Naive thymus-derived CD4-positive, alpha-beta T cell (primary cell): ENCODE results near the gene C19orf44. TPM values are rescaled to one million over a fixed set of nuclear protein-coding genes. Genes with fewer than 3 reads are reported as not detected.
A peak's percentile ranks its signal among the peaks of the same experiment; 100 is the strongest.

Experiments
- ATAC-seq: fragments of 150-1000 bp; cut with Tn5 transposase; 2 replicates; pipeline ENCODE4 v1.10.0; 2021; ENCODE audit warnings: mild to moderate bottlenecking, moderate library complexity
- CTCF ChIA-PET: fragments of 350-600 bp; sonication (Branson Sonifier 250); formaldehyde crosslinking; loops from one replicate; lab custom pipeline; 2021; ENCODE audit warnings: antibody characterized with exemption; lab: Charles Lee
- POLR2A ChIA-PET: fragments of 350-600 bp; sonication (Branson Sonifier 250); formaldehyde crosslinking; loops from one replicate; lab custom pipeline; 2021; ENCODE audit warnings: antibody characterized with exemption, inconsistent platforms; lab: Charles Lee
- DNase-seq, 9 donors: peaks; one replicate each; pipeline versions ENCODE4 v3.0.0 to v3.0.0-alpha.2; 2020 to 2022; ENCODE audit warnings: mixed read lengths in 1 of 9
- H3K27ac ChIP-seq: one replicate; pipeline ENCODE4 v1.7.0; 2013; ENCODE audit warnings: mild to moderate bottlenecking, low read depth, low read length, moderate library complexity
- H3K27me3 ChIP-seq, 2 donors: one replicate each; pipeline ENCODE4 v1.7.0; 2013; ENCODE audit warnings: low read length in 2 of 2, mild to moderate bottlenecking in 2 of 2, moderate library complexity in 2 of 2; ENCODE audit not compliant: control insufficient read depth in 2 of 2, insufficient read depth in 2 of 2
- H3K36me3 ChIP-seq, 3 experiments: 1 replicate in 2 of 3; 2 replicates in 1 of 3; pipeline ENCODE4 v1.7.0; 2013; ENCODE audit warnings: low read length in 3 of 3, mild to moderate bottlenecking in 3 of 3, moderate library complexity in 1 of 3; ENCODE audit not compliant: insufficient read depth in 3 of 3, control insufficient read depth in 2 of 3
- H3K4me1 ChIP-seq, 2 donors: one replicate each; pipeline ENCODE4 v1.7.0; 2013; ENCODE audit warnings: low read length in 2 of 2, mild to moderate bottlenecking in 2 of 2, moderate library complexity in 1 of 2; ENCODE audit not compliant: control insufficient read depth in 2 of 2, insufficient read depth in 2 of 2
- H3K4me3 ChIP-seq: 2 replicates; pipeline ENCODE4 v1.7.0; 2013; ENCODE audit warnings: mild to moderate bottlenecking, low read length
- H3K9me3 ChIP-seq, 3 experiments: 1 replicate in 2 of 3; 2 replicates in 1 of 3; pipeline ENCODE4 v1.7.0; 2013; ENCODE audit warnings: low read length in 3 of 3; ENCODE audit not compliant: control insufficient read depth in 2 of 3
- H3K27ac Mint-ChIP-seq, 9 donors: one replicate each; pipeline ENCODE4 v1.8.0; 2020 to 2022; ENCODE audit warnings: mixed read lengths in 9 of 9, mild to moderate bottlenecking in 8 of 9, moderate library complexity in 5 of 9, inconsistent platforms in 2 of 9
- H3K27me3 Mint-ChIP-seq, 5 donors: one replicate each; pipeline ENCODE4 v1.8.0; 2021 to 2022; ENCODE audit warnings: mixed read lengths in 5 of 5, mild to moderate bottlenecking in 1 of 5
- H3K36me3 Mint-ChIP-seq, 5 donors: one replicate each; pipeline ENCODE4 v1.8.0; 2020 to 2022; ENCODE audit warnings: mixed read lengths in 5 of 5, mild to moderate bottlenecking in 3 of 5, inconsistent platforms in 1 of 5
- H3K4me1 Mint-ChIP-seq, 7 donors: one replicate each; pipeline ENCODE4 v1.8.0; 2020 to 2022; ENCODE audit warnings: mixed read lengths in 7 of 7, mild to moderate bottlenecking in 3 of 7, inconsistent platforms in 1 of 7
- H3K4me3 Mint-ChIP-seq, 10 donors: one replicate each; pipeline ENCODE4 v1.8.0; 2020 to 2022; ENCODE audit warnings: mild to moderate bottlenecking in 10 of 10, mixed read lengths in 10 of 10, moderate library complexity in 6 of 10, inconsistent platforms in 2 of 10
- H3K9me3 Mint-ChIP-seq, 11 donors: one replicate each; pipeline ENCODE4 v1.8.0; 2020 to 2022; ENCODE audit warnings: mixed read lengths in 11 of 11, mild to moderate bottlenecking in 4 of 11, inconsistent platforms in 1 of 11, moderate library complexity in 1 of 11
- intact Hi-C, 2 donors: fragments of 100-400 bp; cut with micrococcal nuclease; formaldehyde crosslinking; loops; one replicate each; pipeline ENCODE4 v1.15.1; 2023
- polyA plus RNA-seq, 2 donors: library from polyadenylated mRNA; unstranded; fragments of 300-500 nt; fragmentation: Illumina TruSeq; gene quantifications; one replicate each; pipeline ENCODE4 v1.2.3, GENCODE V29; 2021
- total RNA-seq, 6 experiments: library from RNA in 5 of 6; stranded (reverse) in 5 of 6; gene quantifications; 1 replicate in 5 of 6; 2 replicates in 1 of 6; pipeline ENCODE4 v1.2.3 and lab custom pipeline; 2021 to 2026

C19orf44 gene
- total and polyA plus RNA-seq, 7 experiments from 2014 or later: 1.3 to 6.0 (median 2.1) TPM

DNA sequence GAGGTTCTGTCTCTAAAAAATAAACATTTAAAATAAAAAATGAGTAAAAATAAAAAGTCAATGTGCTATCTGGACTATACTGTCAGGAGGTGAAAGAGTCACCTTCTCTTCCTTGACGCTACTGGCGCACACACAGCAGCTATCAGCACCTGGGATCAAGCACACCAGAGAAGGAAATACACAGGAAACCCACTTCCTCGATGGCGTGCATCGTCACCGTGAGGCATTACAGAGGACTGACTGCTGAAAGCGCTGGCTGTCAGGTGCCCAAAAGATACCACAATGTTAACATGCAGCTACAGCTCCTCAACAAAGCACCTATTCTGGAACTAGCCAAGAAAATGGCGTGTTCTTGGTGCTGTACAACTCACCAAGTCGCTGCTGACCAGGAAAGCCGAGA is 70.0 kb downstream of the C19orf44 start:
- H3K27ac ChIP-seq: peak overlapping the region; percentile 81
- H3K4me1 ChIP-seq: peaks cover 22 to 24% of the 10 kb centered on the region in 2 donors
- H3K36me3 ChIP-seq: peaks cover 5 to 39% (median 6%) of the 10 kb centered on the region in 3 experiments
- peak overlapping the region; percentile 76 to 97 (median 82) for H3K4me3 Mint-ChIP-seq
- POLR2A ChIA-PET: interaction anchor here (0.6 to 2.5 kb wide), 11 partner anchors 10 to 568 kb away, joined by 3 to 12 read pairs (median 4); partner anchors contain the start of genes CHERP and MED26
- peak overlapping the region; percentile 92 to 100 (median 98) for H3K27ac Mint-ChIP-seq
- CTCF ChIA-PET: interaction anchor here (1.0 to 2.0 kb wide), 2 partner anchors 19 to 39 kb away, joined by 4 read pairs; no protein-coding TSS in a partner anchor
- H3K36me3 Mint-ChIP-seq: peaks cover 8 to 40% (median 22%) of the 10 kb centered on the region in 5 donors
- no peaks in the 10 kb centered on the region for H3K27me3 ChIP-seq
- no peaks in the 10 kb centered on the region for H3K27me3 Mint-ChIP-seq
- peaks cover 0 to 5% (median 0%) of the 10 kb centered on the region in 11 donors for H3K9me3 Mint-ChIP-seq
- H3K4me1 Mint-ChIP-seq: peaks cover 14 to 63% (median 30%) of the 10 kb centered on the region in 7 donors
- H3K4me3 ChIP-seq: peak overlapping the region; percentile 17
- intact Hi-C loops: loop anchor here (1.0 kb wide), 6 partner anchors 18 to 94 kb away; partner anchors contain the start of genes CHERP (in 2 of the 2), C19orf44 (in 1 of the 2), CALR3 (in 1 of the 2) and MED26 (in 1 of the 2)
- peak; percentile 100 for ATAC-seq
- peak in 8 of 9 donors; percentile 46 to 95 (median 92) for DNase-seq
- H3K9me3 ChIP-seq: no peaks in the 10 kb centered on the region

DNA sequence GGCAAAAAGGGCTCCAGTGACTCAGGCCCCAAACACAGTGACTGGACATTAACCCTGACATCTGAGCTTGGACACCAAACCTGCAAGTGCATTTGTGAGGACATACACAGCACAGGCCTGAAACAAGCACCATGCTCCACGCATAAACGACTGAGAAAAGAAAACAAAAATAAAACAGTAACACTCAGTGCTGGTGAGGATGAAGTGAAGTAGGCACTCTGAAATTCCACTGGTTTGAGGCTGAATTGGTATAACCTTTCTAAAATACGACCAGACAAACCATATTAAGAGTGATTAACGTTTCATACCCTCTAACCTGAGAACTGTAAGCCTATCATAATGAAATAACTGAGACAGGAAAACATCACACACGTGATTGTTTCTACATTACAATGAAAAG is 70.5 kb downstream of the C19orf44 start:
- ChIA-PET POLR2A (interaction anchor here (0.6 to 2.5 kb wide), 13 partner anchors 10 to 567 kb away, joined by 3 to 12 read pairs (median 4); partner anchors contain the start of genes CHERP and MED26), CTCF (interaction anchor here (1.0 to 2.0 kb wide), 2 partner anchors 18 to 39 kb away, joined by 4 read pairs; no protein-coding TSS in a partner anchor)
- no peaks in the 10 kb centered on the region for H3K9me3 ChIP-seq
- H3K27ac ChIP-seq: peak overlapping the region; percentile 81
- H3K27ac Mint-ChIP-seq: peak overlapping the region; percentile 92 to 100 (median 98)
- H3K4me3 ChIP-seq: peak overlapping the region; percentile 17
- H3K36me3 ChIP-seq: peaks cover under 1 to 33% (median 5%) of the 10 kb centered on the region in 3 experiments
- H3K27me3 Mint-ChIP-seq: no peaks in the 10 kb centered on the region
- peak overlapping the region; percentile 76 to 97 (median 82) for H3K4me3 Mint-ChIP-seq
- DNase-seq: no peak
- peaks cover 27 to 28% of the 10 kb centered on the region in 2 donors for H3K4me1 ChIP-seq
- intact Hi-C loops: loop anchor here (1.0 kb wide), 6 partner anchors 18 to 94 kb away; partner anchors contain the start of genes CHERP (in 2 of the 2), C19orf44 (in 1 of the 2), CALR3 (in 1 of the 2) and MED26 (in 1 of the 2)
- no peaks in the 10 kb centered on the region for H3K27me3 ChIP-seq
- no peak for ATAC-seq
- peaks cover 0 to 5% (median 0%) of the 10 kb centered on the region in 11 donors for H3K9me3 Mint-ChIP-seq
- H3K36me3 Mint-ChIP-seq: peaks cover 4 to 37% (median 16%) of the 10 kb centered on the region in 5 donors
- H3K4me1 Mint-ChIP-seq: peaks cover 14 to 67% (median 35%) of the 10 kb centered on the region in 7 donors

DNA sequence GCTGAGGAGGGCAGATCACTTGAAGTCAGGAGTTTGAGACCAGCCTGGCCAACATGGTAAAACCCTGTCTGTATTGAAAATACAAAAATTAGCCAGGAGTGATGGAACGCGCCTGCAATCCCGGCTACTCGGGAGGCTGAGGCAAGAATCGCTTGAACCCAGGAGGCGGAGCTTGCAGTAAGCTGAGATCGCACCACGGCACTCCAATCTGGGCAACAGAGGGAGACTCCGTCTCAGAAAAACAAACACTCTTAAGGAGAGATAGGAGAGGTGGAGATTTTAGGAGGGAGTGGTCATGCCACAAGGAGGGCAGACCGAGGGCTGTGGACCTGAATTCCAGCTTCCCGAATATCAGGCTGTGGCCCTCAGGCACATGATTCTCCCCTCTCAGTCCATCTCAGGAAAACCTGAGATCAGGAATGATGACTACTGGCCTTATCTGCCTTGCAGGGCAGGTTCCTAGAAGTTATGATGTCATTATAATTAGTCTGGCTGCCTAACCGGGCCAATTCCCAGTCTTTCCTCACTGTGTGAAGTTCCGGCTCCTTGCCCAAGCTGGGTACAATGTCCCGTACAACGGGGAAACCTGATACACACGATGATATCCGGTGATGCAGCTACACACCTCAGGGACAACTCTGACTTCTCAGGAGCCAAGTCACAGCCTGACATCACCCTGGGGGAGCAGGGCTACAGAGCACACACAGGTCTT is 73.6 kb downstream of the C19orf44 start:
- CTCF ChIA-PET: interaction anchor here (0.6 kb wide), 1 partner anchor 60 kb away, joined by 4 read pairs; no protein-coding TSS in a partner anchor
- Mint-ChIP-seq H3K27ac (peak overlapping the region in 7 of 9 donors; percentile 37 to 95 (median 74)), H3K27me3 (peaks cover 0 to 2% (median 0%) of the 10 kb centered on the region in 5 donors), H3K9me3 (peaks cover 0 to 5% (median 0%) of the 10 kb centered on the region in 11 donors), H3K4me3 (peak overlapping the region in 9 of 10 donors; percentile 27 to 84 (median 57)), H3K36me3 (peaks cover 3 to 26% (median 9%) of the 10 kb centered on the region in 5 donors), H3K4me1 (peaks cover 37 to 81% (median 51%) of the 10 kb centered on the region in 7 donors)
- DNase-seq: no peak
- Histone ChIP-seq H3K4me1 (peaks cover 44 to 49% of the 10 kb centered on the region in 2 donors), H3K9me3 (no peaks in the 10 kb centered on the region), H3K36me3 (peaks cover 0 to 26% (median 5%) of the 10 kb centered on the region in 3 experiments), H3K27ac (no peak overlapping the region), H3K27me3 (no peaks in the 10 kb centered on the region), H3K4me3 (no peak overlapping the region)
- ATAC-seq: no peak
- intact Hi-C loops: no loop called here
- POLR2A ChIA-PET: interaction anchor here (0.7 to 2.2 kb wide), 2 partner anchors 10 to 15 kb away, joined by 3 to 6 read pairs; no protein-coding TSS in a partner anchor

Other genes starting within 250 kb of the C19orf44 start
- 100 to 1,000 TPM; 195 to 630 (median 466) TPM for gene KLF2, start 171.6 kb upstream of the C19orf44 start, total RNA-seq
- gene KLF2, start 171.6 kb upstream of the C19orf44 start, polyA plus RNA-seq: 100 to 1,000 TPM; 119 to 149 TPM
- 10 to 100 TPM; 40.8 to 60.1 (median 48.3) TPM for gene EPS15L1, start 24.4 kb upstream of the C19orf44 start, total RNA-seq
- gene EPS15L1, start 24.4 kb upstream of the C19orf44 start, polyA plus RNA-seq: 10 to 100 TPM in 1 of 2 donors, 1 to 10 TPM in 1; 9.5 to 14.6 TPM
- gene CALR3, start 227 bp upstream of the C19orf44 start, total RNA-seq: not detected
- not detected for gene CALR3, start 227 bp upstream of the C19orf44 start, polyA plus RNA-seq
- 10 to 100 TPM; 53.8 to 80.7 (median 62.7) TPM for gene CHERP, start 46.0 kb downstream of the C19orf44 start, total RNA-seq
- 10 to 100 TPM; 10.4 to 24.3 TPM for gene CHERP, start 46.0 kb downstream of the C19orf44 start, polyA plus RNA-seq
- 10 to 100 TPM; 33.0 to 67.3 (median 58.7) TPM for gene SLC35E1, start 76.0 kb downstream of the C19orf44 start, total RNA-seq
- 10 to 100 TPM; 13.3 to 25.0 TPM for gene SLC35E1, start 76.0 kb downstream of the C19orf44 start, polyA plus RNA-seq
- 10 to 100 TPM; 14.2 to 34.3 (median 17.4) TPM for gene MED26, start 131.8 kb downstream of the C19orf44 start, total RNA-seq
- gene MED26, start 131.8 kb downstream of the C19orf44 start, polyA plus RNA-seq: 1 to 10 TPM; 3.3 to 5.3 TPM
- 100 to 1,000 TPM in 2 of 5 experiments, 10 to 100 TPM in 3; 56.9 to 108 (median 78.5) TPM for gene SMIM7, start 163.8 kb downstream of the C19orf44 start, total RNA-seq
- gene SMIM7, start 163.8 kb downstream of the C19orf44 start, polyA plus RNA-seq: 10 to 100 TPM; 65.1 to 81.9 TPM
- 1 to 10 TPM in 1 of 5 experiments, under 1 TPM in 4; 0.53 to 1.4 (median 0.76) TPM for gene TMEM38A, start 164.7 kb downstream of the C19orf44 start, total RNA-seq
- gene TMEM38A, start 164.7 kb downstream of the C19orf44 start, polyA plus RNA-seq: under 1 TPM; 0.27 to 0.36 TPM
- not detected for gene NWD1, start 223.5 kb downstream of the C19orf44 start, total RNA-seq
- gene NWD1, start 223.5 kb downstream of the C19orf44 start, polyA plus RNA-seq: not detected